HG03045 (cell line): Measurements from ENCODE around the gene SAMD8.
"Not testable (repeated sequence)": the region's sequence is repeated elsewhere in the genome, so short reads cannot be mapped to it uniquely, and the experiment has no call there.

Experiments used
- ATAC-seq: cut with Tn5 transposase; IDR thresholded peaks from one replicate; pipeline ENCODE4 v1.9.1; 2021; ENCODE audit warnings: mild to moderate bottlenecking, moderate library complexity; ENCODE audit not compliant: unreplicated experiment

SAMD8 gene

DNA sequence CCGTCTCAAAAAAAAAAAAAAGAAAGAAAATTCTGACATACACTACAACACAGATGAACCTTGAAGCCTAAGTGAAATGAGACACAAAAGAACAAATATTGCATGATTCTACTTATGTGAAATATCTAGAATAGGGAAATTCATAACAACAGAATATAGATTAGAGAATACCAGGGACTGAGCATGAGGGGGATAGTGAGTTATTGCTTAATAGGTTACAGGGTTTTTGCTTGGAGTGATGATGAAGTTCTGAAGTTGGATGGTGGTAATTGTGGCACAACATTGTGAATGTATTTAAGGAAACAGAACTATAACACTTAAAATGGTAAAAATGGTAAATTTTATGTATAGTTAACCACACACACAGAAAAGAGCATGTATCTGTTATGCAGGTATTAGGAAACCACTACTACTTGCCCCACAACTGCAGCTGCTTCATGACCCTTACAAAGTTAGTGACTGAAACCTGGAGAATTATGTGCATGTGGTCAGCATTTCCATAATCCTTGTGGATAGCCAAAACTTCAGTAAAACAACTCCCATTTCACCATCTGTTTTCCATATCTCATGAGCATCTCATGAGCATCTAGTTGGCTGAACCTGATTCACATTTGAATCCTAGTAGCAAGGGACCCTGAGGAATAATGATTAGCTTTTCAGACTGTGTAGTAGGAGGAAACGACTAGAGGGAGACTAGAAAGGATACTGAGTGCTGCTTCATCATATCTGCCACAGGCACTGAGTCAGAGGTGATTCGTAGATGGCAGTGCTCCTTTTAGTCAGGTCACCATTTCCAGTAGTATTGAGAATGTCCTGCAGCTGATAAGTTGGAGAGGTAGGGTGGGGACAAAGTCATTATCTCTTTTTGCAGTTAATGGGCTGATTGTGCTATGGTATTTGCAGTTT lies 26.3 kb downstream of the SAMD8 start:
- ATAC-seq, result no peak

DNA sequence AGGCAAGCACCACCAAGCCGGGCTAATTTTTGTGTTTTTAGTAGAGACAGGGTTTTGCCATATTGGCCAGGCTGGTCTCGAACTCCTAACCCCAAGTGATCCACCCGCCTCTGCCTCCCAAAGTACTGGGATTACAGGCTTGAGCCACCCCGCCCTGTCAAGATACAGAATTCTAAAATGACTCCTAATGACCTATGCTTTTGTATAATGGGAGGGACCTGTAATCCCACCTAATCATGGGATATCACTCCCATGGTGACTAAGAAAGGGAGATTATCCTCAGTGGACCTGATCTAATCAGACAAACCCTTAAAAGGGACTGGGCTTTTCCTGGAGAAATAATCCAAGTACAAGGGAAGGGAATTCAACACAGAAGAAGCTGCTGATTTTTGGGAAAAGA lies 28.8 kb downstream of the SAMD8 start:
- ATAC-seq, result no peak

DNA sequence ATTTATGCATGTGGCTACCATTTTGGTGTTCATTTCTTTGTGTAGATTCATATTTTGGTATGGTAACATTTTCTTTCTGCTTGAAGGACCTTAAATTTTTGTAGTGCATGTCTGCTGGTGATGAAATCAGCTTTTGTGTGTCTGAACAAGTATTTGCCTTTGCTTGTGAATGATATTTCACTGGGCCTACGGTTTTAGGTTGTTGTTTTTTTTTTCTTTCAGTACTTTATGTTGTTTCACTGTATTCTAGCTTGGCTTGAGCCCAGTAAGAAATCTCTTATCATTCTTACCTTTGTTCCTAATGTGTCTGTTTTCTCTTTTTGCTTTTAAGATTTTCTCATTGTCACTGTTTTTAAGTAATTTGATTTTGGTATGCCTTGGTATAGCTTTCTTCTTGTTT lies 31.9 kb downstream of the SAMD8 start:
- no peak for ATAC-seq

DNA sequence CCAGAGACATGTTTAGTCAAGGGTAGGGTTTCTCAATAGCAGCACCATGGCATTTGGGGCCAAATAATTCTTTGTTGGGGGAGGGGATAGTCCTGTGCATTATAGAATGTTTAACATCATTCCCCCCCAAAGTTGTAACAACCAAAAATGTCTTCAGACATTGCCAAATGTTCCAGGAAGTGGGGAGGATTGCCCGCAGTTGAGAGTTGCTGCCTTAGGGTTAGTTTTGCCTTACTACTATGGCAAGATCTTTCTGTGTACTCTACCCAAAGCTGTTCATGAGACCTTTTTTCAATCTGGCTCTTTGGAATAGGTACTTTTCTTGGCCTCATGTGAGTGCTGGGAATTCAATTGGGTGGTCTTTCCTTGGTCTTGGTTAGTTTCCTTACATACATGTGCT lies 34.1 kb downstream of the SAMD8 start:
- ATAC-seq, result no peak

DNA sequence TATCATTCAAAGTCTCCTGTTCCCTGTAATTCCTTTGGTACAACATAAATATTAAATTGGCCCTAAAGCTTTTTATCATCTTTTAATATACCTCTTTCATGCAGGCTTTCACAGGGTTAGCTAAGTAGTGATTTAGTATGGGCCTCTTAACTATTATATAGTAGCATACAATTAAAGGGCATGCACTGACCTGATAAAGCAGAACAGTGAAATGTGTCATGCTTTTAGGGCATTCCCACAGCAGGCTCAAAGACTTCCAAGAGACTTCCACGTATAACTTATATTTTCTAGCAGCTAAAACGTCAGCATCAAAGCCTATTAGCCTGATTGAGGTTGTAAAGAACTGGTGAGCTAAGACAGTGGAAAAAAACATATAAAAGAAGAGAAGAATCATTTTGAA lies 35.3 kb downstream of the SAMD8 start:
- no peak for ATAC-seq

DNA sequence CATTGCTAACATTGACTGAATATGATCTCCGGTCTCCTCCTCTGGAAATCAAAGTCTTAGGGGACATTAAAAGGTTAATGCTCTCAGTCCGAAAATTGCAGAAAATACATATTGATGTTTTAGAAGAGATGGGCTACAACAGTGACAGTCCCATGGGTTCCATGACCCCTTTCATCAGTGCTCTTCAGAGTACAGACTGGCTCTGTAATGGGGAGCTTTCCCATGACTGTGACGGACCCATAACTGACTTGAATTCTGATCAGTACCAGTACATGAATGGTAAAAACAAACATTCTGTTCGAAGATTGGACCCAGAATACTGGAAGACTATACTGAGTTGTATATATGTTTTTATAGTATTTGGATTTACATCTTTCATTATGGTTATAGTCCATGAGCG lies 39.2 kb downstream of the SAMD8 start:
- no peak for ATAC-seq

DNA sequence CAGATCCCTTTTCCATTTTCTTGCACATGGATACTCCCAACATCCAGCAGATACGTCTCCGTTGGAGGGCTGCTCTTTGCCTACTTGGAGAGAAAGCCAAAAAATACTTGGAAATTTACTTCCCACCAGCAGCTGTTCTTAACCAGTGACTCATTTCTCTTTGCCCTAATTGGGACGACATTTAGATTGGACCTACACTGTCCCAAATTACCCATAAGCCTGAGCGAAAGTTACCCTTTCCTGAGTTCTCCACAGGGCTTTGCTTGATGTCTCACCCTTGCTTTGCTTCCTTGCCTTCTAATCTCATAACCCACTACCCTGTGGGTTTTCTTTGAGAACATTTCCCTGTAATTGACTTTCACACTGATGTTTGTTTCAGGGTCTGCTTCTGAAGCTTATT lies 48.1 kb downstream of the SAMD8 start:
- ATAC-seq, result no peak

DNA sequence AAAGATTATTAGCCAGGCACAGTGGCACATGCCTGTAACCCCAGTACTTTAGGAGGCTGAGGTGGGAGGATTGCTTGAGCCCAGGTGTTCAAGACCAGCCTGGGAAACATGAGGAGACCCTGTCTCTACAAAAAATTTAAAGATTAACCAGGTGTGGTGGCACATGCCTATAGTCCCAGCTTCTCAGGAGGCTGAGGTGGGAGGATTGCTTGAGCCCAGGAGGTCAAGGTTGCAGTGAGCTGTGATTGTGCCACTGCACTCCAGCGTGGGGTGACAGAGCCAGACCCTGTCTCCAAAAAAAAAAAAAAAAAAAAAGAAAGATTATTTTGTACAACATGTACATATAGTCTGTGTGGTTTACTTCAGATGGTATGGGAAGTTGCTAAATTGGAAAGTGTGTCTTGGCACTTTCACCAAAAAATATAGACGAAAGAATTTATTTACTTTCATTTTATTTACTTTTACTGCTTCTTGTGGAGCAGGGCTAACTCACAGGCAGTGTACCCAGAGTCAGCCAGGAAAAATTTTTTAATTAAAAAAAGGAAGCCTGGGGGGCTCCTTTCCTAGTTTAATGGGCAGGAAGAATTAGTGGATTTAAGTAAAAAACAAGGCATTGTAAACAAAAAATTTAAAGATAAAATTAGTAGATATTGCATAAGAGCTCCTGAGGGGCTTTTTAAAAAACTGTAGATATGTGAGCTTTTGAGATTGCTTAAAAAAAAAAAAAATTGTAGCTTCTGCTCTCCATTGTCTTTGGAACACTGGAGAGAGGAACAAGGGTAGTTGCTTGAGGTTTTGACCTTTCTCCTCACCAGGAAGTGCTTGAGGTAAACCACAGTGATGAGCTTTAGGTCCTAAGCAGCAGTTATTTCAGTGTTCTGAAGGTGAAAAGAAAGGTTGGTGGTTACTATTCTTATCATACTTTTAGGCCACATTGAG lies 54.5 kb downstream of the SAMD8 start:
- no peak for ATAC-seq

DNA sequence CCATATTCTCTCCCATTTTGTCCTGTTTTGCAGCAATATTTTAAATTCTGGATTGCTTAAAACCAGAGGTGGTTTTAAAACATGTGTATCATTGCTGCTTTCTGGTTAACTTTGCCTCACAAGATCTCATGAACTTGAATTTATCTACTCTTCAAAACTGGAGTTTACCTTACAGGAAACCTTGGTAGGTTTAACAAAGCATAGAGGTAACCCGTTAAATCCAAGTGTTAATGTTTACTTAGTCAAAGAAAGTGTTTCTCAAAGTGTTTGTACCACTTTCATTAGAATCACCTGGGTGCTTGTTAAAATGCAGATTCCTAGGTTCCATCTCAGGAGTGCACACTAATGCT lies 55.1 kb downstream of the SAMD8 start:
- no peak for ATAC-seq

DNA sequence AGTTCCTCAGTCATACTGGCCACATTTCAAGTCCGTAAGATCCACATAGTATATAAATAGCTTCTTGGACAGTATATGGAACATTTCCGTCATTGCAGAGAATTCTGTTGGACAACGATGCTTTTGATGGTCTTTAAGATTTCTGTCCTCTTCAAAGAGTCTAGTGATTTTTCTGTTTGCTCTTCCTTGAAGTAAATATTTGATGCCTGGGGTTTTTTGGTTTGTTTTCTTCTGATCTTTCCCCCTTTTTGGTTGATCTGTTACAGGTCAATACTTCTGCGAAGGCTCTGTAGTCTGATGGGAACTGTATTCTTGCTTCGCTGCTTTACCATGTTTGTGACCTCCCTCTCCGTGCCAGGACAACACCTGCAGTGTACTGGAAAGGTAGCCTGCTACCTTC lies 56.8 kb downstream of the SAMD8 start:
- ATAC-seq, result no peak

DNA sequence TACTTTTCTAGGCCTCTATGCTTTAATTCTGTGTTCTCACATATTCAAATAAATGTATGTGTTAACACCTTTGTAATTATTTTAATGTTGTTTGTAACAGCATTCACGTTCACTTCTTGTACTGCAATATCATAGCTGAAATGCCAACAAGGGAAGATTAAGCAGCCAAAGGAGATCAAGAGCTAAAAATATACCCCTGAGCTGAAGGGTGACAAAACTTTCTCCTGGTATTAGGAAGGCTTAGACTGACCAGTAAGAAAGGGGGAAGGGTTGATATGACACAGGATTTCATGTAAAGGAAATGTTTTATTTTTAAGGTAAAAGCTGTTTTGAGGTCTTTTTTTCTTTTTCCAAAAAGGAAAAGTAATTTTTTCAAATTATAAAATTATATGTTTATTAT lies 58.8 kb downstream of the SAMD8 start:
- ATAC-seq, result no peak

DNA sequence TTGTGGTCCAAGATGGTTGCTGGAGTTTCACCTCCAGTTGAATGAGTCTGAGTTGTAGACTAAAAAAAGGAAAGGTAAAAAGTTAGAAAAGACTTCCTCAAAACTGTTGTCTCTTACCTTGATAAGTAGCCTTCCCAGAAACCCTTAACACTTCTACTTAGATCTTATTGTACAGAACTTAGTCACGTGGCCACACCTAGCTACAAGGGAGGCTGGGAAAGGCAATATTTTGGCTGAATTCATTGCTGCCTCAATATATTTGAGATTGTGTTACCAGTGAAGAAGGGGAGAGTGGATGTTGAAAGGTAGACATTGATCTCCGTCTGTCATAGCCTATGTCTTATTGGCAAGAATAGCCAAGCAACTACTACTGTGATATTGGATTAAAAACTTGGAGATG lies 63.6 kb downstream of the SAMD8 start:
- ATAC-seq, result no peak

DNA sequence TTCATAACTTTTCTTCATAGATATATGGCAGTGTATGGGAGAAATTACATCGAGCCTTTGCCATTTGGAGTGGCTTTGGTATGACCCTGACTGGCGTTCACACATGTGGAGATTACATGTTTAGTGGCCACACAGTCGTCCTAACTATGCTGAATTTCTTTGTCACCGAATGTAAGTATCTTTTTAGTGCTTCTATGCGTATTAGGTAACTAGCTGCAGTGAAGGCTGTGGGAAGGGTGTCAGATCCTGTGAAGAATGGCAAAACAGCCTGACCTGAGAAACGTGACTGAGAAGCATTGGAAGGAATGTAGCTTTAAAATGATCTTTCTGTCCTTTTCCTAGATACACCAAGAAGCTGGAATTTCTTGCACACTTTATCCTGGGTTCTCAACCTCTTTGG lies 64.6 kb downstream of the SAMD8 start:
- ATAC-seq, result no peak

DNA sequence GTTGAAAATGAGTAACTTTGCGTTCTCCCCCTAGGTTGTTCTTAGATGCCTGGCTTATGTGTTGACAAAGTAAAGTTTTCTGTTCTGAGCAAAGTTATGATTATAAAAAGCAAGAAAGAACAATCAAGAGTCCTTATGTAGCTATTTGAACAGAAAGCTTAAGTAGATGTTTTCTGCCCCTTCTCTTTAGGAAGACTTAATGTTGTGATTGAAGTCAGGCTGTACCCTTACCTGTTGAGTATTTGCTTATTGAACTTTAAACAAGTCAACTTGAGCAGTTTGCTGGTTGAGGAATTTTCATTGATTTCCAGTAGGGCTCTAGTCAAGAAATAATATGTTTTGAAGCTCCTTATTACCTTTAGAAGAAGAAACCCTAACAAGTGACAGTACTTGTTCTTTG lies 65.3 kb downstream of the SAMD8 start:
- ATAC-seq, result no peak

DNA sequence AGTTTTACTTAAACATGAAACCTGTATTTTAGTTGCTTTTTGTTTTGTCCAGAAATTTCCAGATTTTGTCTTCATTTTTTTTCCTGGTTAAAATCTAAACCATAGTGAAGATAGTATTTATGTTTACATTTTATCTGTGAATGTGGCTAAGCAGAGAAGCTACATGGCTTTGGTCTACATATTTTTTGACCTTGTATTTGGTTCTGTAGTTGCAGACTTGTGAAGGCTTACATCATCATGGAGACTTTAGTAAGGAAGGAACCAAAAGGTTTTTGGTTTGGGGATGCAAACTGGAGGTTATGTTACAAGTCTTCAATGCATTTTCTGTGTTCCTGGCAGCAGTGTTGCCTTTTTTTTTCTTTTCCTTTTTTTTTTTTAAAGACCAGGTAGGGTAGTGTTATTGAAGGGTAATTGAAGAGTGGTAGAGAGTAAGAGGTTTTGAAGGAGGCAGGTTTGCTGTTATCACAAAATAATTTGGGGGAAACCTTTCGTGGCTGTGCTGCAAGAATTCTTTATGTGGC lies 68.3 kb downstream of the SAMD8 start:
- no peak for ATAC-seq

DNA sequence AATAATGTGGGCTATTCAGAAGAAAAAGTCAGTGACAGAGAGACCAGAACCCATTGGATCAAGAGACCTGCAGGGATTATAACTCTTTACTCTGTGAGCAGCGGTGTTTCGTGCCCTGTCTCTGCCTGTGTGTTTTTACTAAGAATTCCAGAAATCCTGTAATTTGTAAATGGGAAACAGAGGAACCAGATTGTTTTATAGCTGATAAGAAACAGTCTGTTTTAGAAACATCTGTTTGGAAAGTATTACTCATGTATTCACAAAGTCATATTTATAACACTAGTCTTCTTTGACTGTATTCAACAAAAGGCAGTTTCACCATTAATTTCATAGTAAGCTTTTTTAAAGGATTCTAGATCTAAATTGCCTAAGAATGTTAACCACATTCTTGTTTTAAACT lies 69.1 kb downstream of the SAMD8 start:
- no peak for ATAC-seq

DNA sequence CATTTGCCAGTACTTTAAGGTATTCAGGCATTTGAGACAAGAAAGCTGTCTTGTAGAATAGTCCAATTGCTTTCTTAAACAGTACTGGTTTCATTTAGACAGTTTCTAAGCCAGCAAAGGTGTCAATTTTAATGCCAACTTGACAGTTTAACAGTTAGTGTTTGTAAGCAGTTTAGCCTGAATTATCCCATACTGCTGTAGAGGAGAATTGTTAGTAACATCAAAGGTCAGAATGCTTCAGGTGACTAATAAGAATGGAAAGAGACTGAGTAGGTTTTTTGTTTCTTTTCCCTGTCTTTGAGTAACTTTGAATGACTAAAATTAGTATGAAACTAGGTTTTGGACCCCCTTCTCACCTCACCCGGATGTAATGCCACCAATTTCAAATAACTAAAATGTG lies 69.6 kb downstream of the SAMD8 start:
- no peak for ATAC-seq

DNA sequence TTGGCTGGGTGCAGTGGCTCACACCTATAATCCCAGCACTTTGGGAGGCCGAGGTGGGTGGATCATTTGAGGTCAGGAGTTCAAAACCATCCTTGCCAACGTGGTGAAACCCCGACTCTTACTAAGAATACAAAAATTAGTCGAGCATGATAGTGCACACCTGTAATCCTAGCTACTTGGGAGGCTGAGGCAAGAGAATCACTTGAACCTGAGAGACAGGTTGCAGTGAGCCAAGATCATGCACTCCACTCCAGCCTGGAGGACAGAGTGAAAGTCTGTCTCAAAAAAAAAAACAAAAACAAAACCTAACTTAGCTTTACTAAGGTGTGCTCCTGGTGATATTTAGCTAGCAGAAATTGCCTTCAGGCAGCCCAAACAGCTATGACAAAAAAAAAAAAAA lies 74.9 kb downstream of the SAMD8 start:
- ATAC-seq, result no peak

DNA sequence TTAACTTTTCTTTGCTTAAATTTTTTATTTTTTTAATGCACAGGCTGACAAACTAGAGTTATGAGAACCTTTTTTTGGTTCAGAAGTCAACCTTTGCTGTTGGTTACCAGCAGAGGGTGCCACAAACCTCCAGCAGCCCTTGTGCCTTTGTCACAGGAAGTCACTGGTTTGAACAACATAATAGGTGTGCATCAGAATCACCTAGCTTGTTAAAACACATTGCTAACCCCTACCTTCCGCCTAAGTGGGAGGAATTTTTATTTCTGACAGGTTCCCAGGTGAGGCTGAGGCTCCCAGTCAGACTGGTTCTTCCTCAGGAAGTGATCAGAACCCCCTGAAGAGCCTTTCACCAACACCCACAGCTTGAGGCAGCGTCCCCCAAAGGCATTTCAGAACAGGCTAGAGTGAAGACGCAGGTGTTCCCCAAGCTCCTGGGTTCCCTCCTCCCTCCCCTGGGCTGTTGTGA lies 76.5 kb downstream of the SAMD8 start:
- no peak for ATAC-seq

DNA sequence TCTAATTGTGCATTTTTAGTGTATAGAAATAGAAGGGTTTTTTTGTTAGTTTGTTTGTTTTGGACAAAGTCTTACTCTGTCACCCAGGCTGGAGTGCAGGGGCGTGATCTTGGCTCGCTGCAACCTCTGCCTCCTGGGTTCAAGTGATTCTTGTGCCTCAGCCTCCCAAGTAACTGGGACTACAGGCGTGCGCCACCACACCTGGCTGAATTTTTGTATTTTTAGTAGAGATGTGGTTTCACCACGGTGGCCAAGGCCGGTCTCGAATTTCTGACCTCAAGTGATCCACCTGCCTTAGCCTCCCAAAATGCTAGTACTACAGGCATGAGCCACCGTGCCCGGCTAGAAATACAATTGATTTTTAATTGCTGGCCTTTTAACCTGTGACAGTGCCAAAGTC lies 77.1 kb downstream of the SAMD8 start:
- ATAC-seq, result not testable (repeated sequence)

DNA sequence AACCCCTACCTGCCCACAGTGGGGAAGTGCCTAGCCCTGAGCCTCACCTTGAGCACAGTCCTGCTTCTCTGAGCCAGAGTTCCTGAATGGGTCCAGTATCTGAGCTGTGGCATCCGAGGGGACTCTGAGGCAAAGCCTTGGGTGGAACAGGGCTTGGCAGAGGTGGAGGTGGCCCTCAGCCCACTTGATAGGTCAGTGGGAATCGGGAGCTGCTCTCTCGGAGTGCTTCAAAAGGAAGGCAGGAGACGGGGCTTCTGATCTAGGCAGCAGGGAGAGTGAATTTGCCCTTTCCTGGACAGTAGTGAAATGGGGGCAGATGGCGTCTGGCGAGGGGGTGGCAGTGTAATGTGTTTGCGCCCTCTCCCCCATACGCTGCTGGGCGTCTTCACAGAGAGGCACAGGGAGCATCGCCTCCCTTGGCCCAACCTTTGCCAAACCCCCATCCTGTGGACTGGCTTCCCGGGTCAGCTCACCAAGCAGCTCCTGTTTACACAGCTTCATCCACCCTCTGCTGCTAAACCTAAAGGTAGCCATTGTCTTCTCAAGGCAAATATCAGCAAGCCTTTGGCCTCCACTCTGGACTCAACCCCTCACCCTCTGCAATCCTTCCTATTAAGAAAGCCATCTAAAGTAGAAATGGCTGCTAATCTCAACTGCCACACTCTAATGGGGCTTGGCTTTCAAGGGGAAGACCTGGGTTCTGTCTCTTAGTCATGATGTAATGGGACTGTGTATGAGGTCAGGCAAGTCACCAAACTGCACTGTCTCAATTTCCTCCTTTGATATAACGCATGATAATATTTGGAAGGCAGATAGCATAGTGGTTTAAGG lies 78.0 kb downstream of the SAMD8 start:
- no peak for ATAC-seq
